Panc1 (cell line): ENCODE measurements around the gene TRIO. TPM values are rescaled to one million over a fixed set of nuclear protein-coding genes. Genes with fewer than 3 reads are reported as not detected.
A peak's percentile ranks its signal among the peaks of the same experiment; 100 is the strongest.

Experiments
- ATAC-seq: fragments of 200-7000 bp; cut with Tn5 transposase; 2 replicates; pipeline ENCODE4 v1.9.1; 2020; ENCODE audit warnings: mild to moderate bottlenecking, moderate library complexity
- BruUV-seq: library from RNA; stranded (reverse); fragments of 400-500 nt; replicated peaks from 2 replicates; lab custom pipeline; 2021; lab: Mats Ljungman, UMichigan
- CTCF ChIA-PET: fragments of 300-600 bp; sonication (Branson Sonifier 250); formaldehyde crosslinking; loops from one replicate; lab custom pipeline; 2022; ENCODE audit warnings: antibody characterized with exemption; lab: Charles Lee
- POLR2A ChIA-PET: fragments of 300-600 bp; sonication (Branson Sonifier 250); formaldehyde crosslinking; loops from one replicate; lab custom pipeline; 2022; ENCODE audit warnings: antibody characterized with exemption; lab: Charles Lee
- DNase-seq: peaks from one replicate; pipeline ENCODE4 v3.0.0-alpha.2; 2010; ENCODE audit warnings: low read depth, low spot score
- H3K27ac ChIP-seq: 2 replicates; pipeline ENCODE4 v1.5.1; 2011; ENCODE audit warnings: mild to moderate bottlenecking, low read length, inconsistent platforms
- H3K27me3 ChIP-seq: fragments of 200-500 bp; sonication (Bioruptor generic); 2 replicates; pipeline ENCODE4 v1.6.0; 2014; ENCODE audit warnings: low read length, inconsistent platforms; ENCODE audit not compliant: control insufficient read depth, insufficient read depth
- H3K36me3 ChIP-seq: fragments of 200-500 bp; sonication (Bioruptor generic); 2 replicates; pipeline ENCODE4 v1.5.1; 2014; ENCODE audit warnings: inconsistent platforms, mild to moderate bottlenecking, low read length, moderate library complexity; ENCODE audit not compliant: control insufficient read depth, insufficient read depth
- H3K4me1 ChIP-seq: 2 replicates; pipeline ENCODE4 v1.5.1; 2011; ENCODE audit warnings: inconsistent platforms, mild to moderate bottlenecking, low read length, moderate library complexity; ENCODE audit not compliant: control insufficient read depth, insufficient read depth
- H3K4me3 ChIP-seq, 2 experiments: 2 replicates each; pipeline ENCODE4 v1.5.1; 2011 to 2012; ENCODE audit warnings: low read depth in 2 of 2, low read length in 2 of 2, mild to moderate bottlenecking in 2 of 2, inconsistent platforms in 1 of 2, moderate library complexity in 1 of 2
- H3K9me3 ChIP-seq: fragments of 200-500 bp; sonication (Bioruptor generic); 2 replicates; pipeline ENCODE4 v1.5.1; 2014; ENCODE audit warnings: low read depth, mild to moderate bottlenecking, inconsistent platforms, low read length, moderate library complexity; ENCODE audit not compliant: control insufficient read depth, insufficient read depth
- CTCF ChIP-seq: fragments of 450-650 bp; IDR thresholded peaks from 2 replicates; pipeline ENCODE4 v1.5.1; 2017; ENCODE audit warnings: mild to moderate bottlenecking
- POLR2AphosphoS5 ChIP-seq: IDR thresholded peaks from 2 replicates; pipeline ENCODE4 v1.6.1; 2012; ENCODE audit warnings: mild to moderate bottlenecking, low read depth, low read length, moderate library complexity
- SIN3A ChIP-seq: IDR thresholded peaks from 2 replicates; pipeline ENCODE4 v1.6.1; 2012; ENCODE audit warnings: low read depth, mild to moderate bottlenecking, low read length, moderate library complexity, borderline replicate concordance; ENCODE audit not compliant: insufficient read depth
- TCF7L2 ChIP-seq: IDR thresholded peaks from 2 replicates; pipeline ENCODE4 v1.6.1; 2011; ENCODE audit warnings: mild to moderate bottlenecking, low read depth, low read length, inconsistent platforms
- in situ Hi-C: cut with HindIII; loops from 2 replicates; pipeline ENCODE4 v1.10.0; 2016; ENCODE audit warnings: low sequenced_read_pairs, low pct_unique_long_range_greater_than_20kb
- intact Hi-C: fragments of 100-400 bp; cut with micrococcal nuclease; formaldehyde crosslinking; loops from one replicate; pipeline ENCODE4 v1.10.0; 2022; ENCODE audit not compliant: unreplicated experiment
- total RNA-seq: library from RNA; stranded (reverse); gene quantifications from one replicate; pipeline ENCODE4 v1.2.1, GENCODE V29; 2021; ENCODE audit not compliant: unreplicated experiment
- TF ChIP-seq, protein P1 (sequence below), 2 experiments: IDR thresholded peaks; 2 replicates each; pipeline ENCODE4 v1.6.1; 2011 to 2012; ENCODE audit warnings: low read depth in 2 of 2, control low read depth in 1 of 2, low read length in 1 of 2, mild to moderate bottlenecking in 1 of 2, moderate library complexity in 1 of 2; ENCODE audit not compliant: insufficient read depth in 1 of 2

The TRIO gene
- total RNA-seq, 1 experiment from 2014 or later: 349 TPM

DNA sequence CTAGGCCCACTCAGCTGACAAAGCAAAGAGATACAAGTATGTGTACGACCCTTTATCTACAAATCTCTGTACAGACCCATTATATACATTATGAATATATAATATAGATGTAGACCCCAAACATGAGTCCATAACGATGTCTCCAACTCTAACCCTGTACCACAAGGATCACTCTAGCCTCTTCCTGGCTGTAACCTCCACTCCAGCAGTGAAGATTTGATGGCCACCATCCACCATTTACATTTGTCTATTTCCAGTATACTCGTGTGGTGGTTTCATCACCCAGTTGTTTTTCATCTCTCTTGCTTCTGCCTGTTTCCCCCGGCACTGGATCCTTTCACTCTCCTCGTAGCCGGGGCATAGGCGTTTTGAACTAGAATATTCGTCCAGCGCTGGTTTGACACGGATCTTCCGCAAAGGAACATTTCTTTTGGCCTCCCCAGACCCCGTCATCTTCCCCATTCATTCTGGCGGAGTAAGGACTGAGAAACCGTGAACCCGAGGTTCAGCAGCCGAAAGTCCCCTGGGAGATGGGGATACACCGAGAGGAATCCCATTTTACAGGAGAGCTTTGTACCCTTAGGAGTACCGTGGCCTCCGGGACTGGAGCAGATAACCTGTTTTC, 828 bp upstream of the TRIO start:
- Histone ChIP-seq H3K9me3 (no peaks in the 10 kb centered on the region), H3K4me1 (peaks cover 35% of the 10 kb centered on the region), H3K27me3 (no peaks in the 10 kb centered on the region), H3K4me3 (peak overlapping the region; percentile 57 to 69), H3K27ac (peak overlapping the region; percentile 100), H3K36me3 (no peaks in the 10 kb centered on the region; the same call in none of the 2 replicates)
- POLR2A ChIA-PET: interaction anchor here (0.7 to 0.8 kb wide), 2 partner anchors 49 to 58 kb away, joined by 4 read pairs; no protein-coding TSS in a partner anchor
- no peak for ATAC-seq
- CTCF ChIA-PET: interaction anchor here (1.1 to 1.3 kb wide), 2 partner anchors 34 to 104 kb away, joined by 4 to 8 read pairs; no protein-coding TSS in a partner anchor
- DNase-seq: no peak
- TF ChIP-seq TCF7L2 (no peak), POLR2AphosphoS5 (peak; percentile 60; the same call in 1 of the 2 replicates), CTCF (no peak), SIN3A (no peak)
- TF ChIP-seq, protein P1, sequence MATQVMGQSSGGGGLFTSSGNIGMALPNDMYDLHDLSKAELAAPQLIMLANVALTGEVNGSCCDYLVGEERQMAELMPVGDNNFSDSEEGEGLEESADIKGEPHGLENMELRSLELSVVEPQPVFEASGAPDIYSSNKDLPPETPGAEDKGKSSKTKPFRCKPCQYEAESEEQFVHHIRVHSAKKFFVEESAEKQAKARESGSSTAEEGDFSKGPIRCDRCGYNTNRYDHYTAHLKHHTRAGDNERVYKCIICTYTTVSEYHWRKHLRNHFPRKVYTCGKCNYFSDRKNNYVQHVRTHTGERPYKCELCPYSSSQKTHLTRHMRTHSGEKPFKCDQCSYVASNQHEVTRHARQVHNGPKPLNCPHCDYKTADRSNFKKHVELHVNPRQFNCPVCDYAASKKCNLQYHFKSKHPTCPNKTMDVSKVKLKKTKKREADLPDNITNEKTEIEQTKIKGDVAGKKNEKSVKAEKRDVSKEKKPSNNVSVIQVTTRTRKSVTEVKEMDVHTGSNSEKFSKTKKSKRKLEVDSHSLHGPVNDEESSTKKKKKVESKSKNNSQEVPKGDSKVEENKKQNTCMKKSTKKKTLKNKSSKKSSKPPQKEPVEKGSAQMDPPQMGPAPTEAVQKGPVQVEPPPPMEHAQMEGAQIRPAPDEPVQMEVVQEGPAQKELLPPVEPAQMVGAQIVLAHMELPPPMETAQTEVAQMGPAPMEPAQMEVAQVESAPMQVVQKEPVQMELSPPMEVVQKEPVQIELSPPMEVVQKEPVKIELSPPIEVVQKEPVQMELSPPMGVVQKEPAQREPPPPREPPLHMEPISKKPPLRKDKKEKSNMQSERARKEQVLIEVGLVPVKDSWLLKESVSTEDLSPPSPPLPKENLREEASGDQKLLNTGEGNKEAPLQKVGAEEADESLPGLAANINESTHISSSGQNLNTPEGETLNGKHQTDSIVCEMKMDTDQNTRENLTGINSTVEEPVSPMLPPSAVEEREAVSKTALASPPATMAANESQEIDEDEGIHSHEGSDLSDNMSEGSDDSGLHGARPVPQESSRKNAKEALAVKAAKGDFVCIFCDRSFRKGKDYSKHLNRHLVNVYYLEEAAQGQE (IDR thresholded peaks at IDR 0.05; ENCODE audit: insufficient read depth in 1 of 2, low read depth in 2 of 2, low read length in 1 of 2): no peak
- in situ Hi-C loops (no loop called here), intact Hi-C loops (loop anchor here (2.0 kb wide), 2 partner anchors 34 to 106 kb away; no protein-coding TSS in a partner anchor)
- TSS peak; percentile 80 for BruUV-seq

- TF ChIP-seq SIN3A (no peak), TCF7L2 (no peak), POLR2AphosphoS5 (no peak), CTCF (no peak)
- TF ChIP-seq, protein P1 (IDR thresholded peaks at IDR 0.05; ENCODE audit: insufficient read depth in 1 of 2, low read depth in 2 of 2, low read length in 1 of 2): no peak
- DNase-seq (no peak), ATAC-seq (peak; percentile 29)
- intact Hi-C loops (loop anchor here (2.0 kb wide), 2 partner anchors 35 to 107 kb away; no protein-coding TSS in a partner anchor), in situ Hi-C loops (no loop called here)
- H3K4me3 ChIP-seq: peak overlapping the region; percentile 74 to 89
- ChIA-PET CTCF (interaction anchor here (1.1 to 1.3 kb wide), 2 partner anchors 35 to 105 kb away, joined by 4 to 8 read pairs; no protein-coding TSS in a partner anchor), POLR2A (interaction anchor here (0.6 kb wide), 1 partner anchor 142 kb away, joined by 6 read pairs; no protein-coding TSS in a partner anchor)
- H3K9me3 ChIP-seq: no peaks in the 10 kb centered on the region
- H3K27ac ChIP-seq: no peak overlapping the region
- H3K27me3 ChIP-seq: no peaks in the 10 kb centered on the region
- H3K36me3 ChIP-seq: no peaks in the 10 kb centered on the region; the same call in none of the 2 replicates
- peaks cover 43% of the 10 kb centered on the region for H3K4me1 ChIP-seq
- no TSS peak for BruUV-seq
Measured at GRCh38 chr5:14143546-14143840, 351 bp downstream of the TRIO start.
